Measurements from ENCODE around the gene DPM3. TPM values are rescaled to one million over a fixed set of nuclear protein-coding genes. Genes with fewer than 3 reads are reported as not detected.
"Not testable (repeated sequence)": the region's sequence is repeated elsewhere in the genome, so short reads cannot be mapped to it uniquely, and the experiment has no call there.

DPM3 gene
- total and polyA plus RNA-seq, 2 donors (not counting 3 experiments of a cell fraction or from before 2014, with no cell fraction given), result 69.6 to 258 TPM

DNA sequence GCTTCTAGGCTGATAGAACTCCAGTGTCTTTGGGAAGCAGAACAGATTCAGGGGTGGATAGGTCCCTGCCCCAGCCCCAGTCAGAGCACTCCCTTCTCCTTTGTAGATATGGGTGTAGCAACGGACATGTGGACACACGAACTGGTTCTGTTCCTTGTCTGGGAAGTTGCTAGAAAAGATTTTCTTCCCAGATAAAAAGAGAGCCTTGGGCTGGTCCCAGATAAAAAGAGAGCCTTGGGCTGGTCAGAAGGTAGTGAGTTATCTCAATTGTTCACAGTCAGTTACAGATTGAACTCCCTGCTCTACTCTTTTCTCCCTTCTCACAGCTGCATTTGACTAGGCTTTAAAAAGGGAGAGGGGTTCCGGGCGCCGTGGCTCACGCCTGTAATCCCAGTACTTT, 20.1 kb downstream of the DPM3 start:
- H3K36me3 ChIP-seq (ENCODE audit: control insufficient read depth in 2 of 2, extremely low read depth in 1 of 2, insufficient read depth in 2 of 2, low read length in 2 of 2), result no peaks in the 10 kb centered on the region
- intact Hi-C loops (cut with micrococcal nuclease), result no loop called here
- H3K4me2 ChIP-seq (ENCODE audit: insufficient read depth, low read length), result no peak overlapping the region
- H3K79me2 ChIP-seq (ENCODE audit: control insufficient read depth, insufficient read depth, low read length), result no peaks in the 10 kb centered on the region
- TF ChIP-seq POLR2A (IDR thresholded peaks at IDR 0.05; ENCODE audit: low read depth, low read length) (no peak), POLR2AphosphoS5 (IDR thresholded peaks at IDR 0.05; ENCODE audit: insufficient read depth, low read depth, low read length) (no peak), JUN (IDR thresholded peaks at IDR 0.05; ENCODE audit: borderline replicate concordance, insufficient read depth, insufficient read length, low read depth) (no peak), GATA2 (IDR thresholded peaks at IDR 0.05; ENCODE audit: insufficient read depth, insufficient read length, low read depth, low read length) (no peak), EZH2 (IDR thresholded peaks at IDR 0.05; ENCODE audit: borderline replicate concordance, low read depth, low read length, severe bottlenecking) (no peak), FOS (IDR thresholded peaks at IDR 0.05; ENCODE audit: borderline replicate concordance, insufficient read depth, low read length) (no peak), MYC (IDR thresholded peaks at IDR 0.05; ENCODE audit: low read depth, low read length) (no peak)
- TF ChIP-seq, protein P1, sequence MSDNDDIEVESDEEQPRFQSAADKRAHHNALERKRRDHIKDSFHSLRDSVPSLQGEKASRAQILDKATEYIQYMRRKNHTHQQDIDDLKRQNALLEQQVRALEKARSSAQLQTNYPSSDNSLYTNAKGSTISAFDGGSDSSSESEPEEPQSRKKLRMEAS (IDR thresholded peaks at IDR 0.05; ENCODE audit: insufficient read depth, insufficient read length), result no peak
- TF ChIP-seq, protein P2, sequence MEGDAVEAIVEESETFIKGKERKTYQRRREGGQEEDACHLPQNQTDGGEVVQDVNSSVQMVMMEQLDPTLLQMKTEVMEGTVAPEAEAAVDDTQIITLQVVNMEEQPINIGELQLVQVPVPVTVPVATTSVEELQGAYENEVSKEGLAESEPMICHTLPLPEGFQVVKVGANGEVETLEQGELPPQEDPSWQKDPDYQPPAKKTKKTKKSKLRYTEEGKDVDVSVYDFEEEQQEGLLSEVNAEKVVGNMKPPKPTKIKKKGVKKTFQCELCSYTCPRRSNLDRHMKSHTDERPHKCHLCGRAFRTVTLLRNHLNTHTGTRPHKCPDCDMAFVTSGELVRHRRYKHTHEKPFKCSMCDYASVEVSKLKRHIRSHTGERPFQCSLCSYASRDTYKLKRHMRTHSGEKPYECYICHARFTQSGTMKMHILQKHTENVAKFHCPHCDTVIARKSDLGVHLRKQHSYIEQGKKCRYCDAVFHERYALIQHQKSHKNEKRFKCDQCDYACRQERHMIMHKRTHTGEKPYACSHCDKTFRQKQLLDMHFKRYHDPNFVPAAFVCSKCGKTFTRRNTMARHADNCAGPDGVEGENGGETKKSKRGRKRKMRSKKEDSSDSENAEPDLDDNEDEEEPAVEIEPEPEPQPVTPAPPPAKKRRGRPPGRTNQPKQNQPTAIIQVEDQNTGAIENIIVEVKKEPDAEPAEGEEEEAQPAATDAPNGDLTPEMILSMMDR (IDR thresholded peaks at IDR 0.05; ENCODE audit: extremely low read depth in 1 of 2, insufficient read depth in 1 of 2, low read depth in 1 of 2, low read length in 2 of 2), result no peak
- no peak for FAIRE-seq
- dilution Hi-C loops (cut with MboI; ENCODE audit: extremely low pct_ligation_motif_present, low sequenced_read_pairs), result no loop called here
- H3K27ac ChIP-seq (ENCODE audit: insufficient read depth, low read depth, low read length), result no peak overlapping the region
- no TSS peak for BruUV-seq (replicated peaks)
- ChIA-PET CTCF (interaction anchor here (2.8 to 13.1 kb wide), 2 partner anchors 28 to 47 kb away, joined by 10 to 97 read pairs; no protein-coding TSS in a partner anchor), POLR2A (no interaction called here)
- H4K20me1 ChIP-seq (replicated peaks; ENCODE audit: control insufficient read depth, extremely low read depth, insufficient read depth, low read length), result no peaks in the 10 kb centered on the region
- no peaks in the 10 kb centered on the region for H3K9me1 ChIP-seq (replicated peaks; ENCODE audit: control insufficient read depth, extremely low read depth, insufficient read depth, low read length)
- peaks cover 18% of the 10 kb centered on the region for H3K4me1 ChIP-seq (ENCODE audit: control insufficient read depth, extremely low read depth, insufficient read depth, low read length)
- H3K9me3 ChIP-seq (replicated peaks; ENCODE audit: control insufficient read depth, insufficient read depth, low read length), result no peaks in the 10 kb centered on the region
- H2AFZ ChIP-seq (ENCODE audit: low read depth, low read length), result no peak overlapping the region
- no peak for DNase-seq (ENCODE audit: low read depth, low spot score)
- H3K9ac ChIP-seq (replicated peaks; ENCODE audit: extremely low read depth, insufficient read depth, low read length), result no peak overlapping the region
- H3K4me3 ChIP-seq (replicated peaks in 1 of 3; ENCODE audit: insufficient read depth in 1 of 3, low read depth in 1 of 3, low read length in 3 of 3), result no peak overlapping the region
- peaks cover 0 to 4% of the 10 kb centered on the region in 2 experiments for H3K27me3 ChIP-seq (ENCODE audit: control insufficient read depth in 2 of 2, insufficient read depth in 2 of 2, low read length in 2 of 2)

DNA sequence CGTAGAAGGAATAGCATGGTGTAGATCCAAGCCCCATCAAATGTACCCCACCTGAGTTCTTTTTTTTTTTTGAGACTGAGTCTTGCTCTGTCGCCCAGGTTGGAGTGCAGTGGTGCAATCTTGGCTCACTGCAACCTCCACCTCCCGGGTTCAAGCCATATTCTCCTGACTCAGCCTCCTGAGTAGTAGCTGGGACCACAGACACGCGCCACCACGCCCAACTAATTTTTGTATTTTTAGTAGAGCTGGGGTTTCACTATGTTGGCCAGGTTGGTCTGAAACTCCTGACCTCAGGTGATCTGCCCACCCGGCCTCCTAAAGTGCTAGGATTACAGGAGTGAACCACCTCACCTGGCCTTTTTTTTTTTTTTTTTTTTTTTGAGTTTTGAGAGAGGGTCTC, 22.2 kb downstream of the DPM3 start:
- dilution Hi-C loops (cut with MboI; ENCODE audit: extremely low pct_ligation_motif_present, low sequenced_read_pairs); H3K27me3 ChIP-seq (ENCODE audit: control insufficient read depth in 2 of 2, insufficient read depth in 2 of 2, low read length in 2 of 2); FAIRE-seq: not testable (repeated sequence)

More for the DNA sequence above, 22.2 kb downstream of the DPM3 start:
- H2AFZ ChIP-seq (ENCODE audit: low read depth, low read length); BruUV-seq (replicated peaks); H3K4me2 ChIP-seq (ENCODE audit: insufficient read depth, low read length); intact Hi-C loops (cut with micrococcal nuclease); H3K9me3 ChIP-seq (replicated peaks; ENCODE audit: control insufficient read depth, insufficient read depth, low read length); H3K9ac ChIP-seq (replicated peaks; ENCODE audit: extremely low read depth, insufficient read depth, low read length); DNase-seq (ENCODE audit: low read depth, low spot score); H3K27ac ChIP-seq (ENCODE audit: insufficient read depth, low read depth, low read length); H3K79me2 ChIP-seq (ENCODE audit: control insufficient read depth, insufficient read depth, low read length); H3K4me3 ChIP-seq (replicated peaks in 1 of 3; ENCODE audit: insufficient read depth in 1 of 3, low read depth in 1 of 3, low read length in 3 of 3); H3K36me3 ChIP-seq (ENCODE audit: control insufficient read depth in 2 of 2, extremely low read depth in 1 of 2, insufficient read depth in 2 of 2, low read length in 2 of 2); H4K20me1 ChIP-seq (replicated peaks; ENCODE audit: control insufficient read depth, extremely low read depth, insufficient read depth, low read length); H3K4me1 ChIP-seq (ENCODE audit: control insufficient read depth, extremely low read depth, insufficient read depth, low read length); POLR2A ChIA-PET; H3K9me1 ChIP-seq (replicated peaks; ENCODE audit: control insufficient read depth, extremely low read depth, insufficient read depth, low read length): not testable (repeated sequence)
- CTCF ChIA-PET, result interaction anchor here (1.0 to 4.1 kb wide), 3 partner anchors 10 to 50 kb away, joined by 4 to 42 read pairs (median 6); partner anchors contain the start of gene EFNA1

Data from endothelial cell of umbilical vein (primary cell).